ENCODE data around the gene HBG2. TPM values are rescaled to one million over a fixed set of nuclear protein-coding genes. Genes with fewer than 3 reads are reported as not detected.

The HBG2 gene
- total and polyA plus RNA-seq, 2 of the 4 experiments (the other 2 are of a cell fraction), result 0.54 TPM; not detected in 1

DNA sequence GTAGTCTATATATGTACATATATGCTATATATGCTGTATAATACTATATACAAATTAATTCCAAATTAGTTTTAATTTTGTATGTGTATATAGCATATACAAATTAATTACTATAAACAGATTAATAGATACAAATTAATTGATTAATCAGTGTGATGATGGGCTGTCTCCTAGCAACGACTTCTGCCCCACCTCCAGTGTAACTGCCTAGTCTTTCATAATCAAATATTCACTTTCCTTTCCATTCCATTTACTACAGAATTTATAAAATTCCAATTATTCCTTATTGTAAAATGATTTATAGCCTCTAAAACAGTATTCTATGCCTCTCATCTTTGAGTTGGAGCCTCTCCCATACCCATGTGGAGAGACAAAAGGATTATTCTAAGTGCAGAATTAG lies 21.3 kb downstream of the HBG2 start:
- H3K9ac ChIP-seq (ENCODE audit: low read depth, low read length), result no peak overlapping the region
- H3K4ac ChIP-seq (ENCODE audit: low read depth, low read length), result no peak overlapping the region
- POLR2A ChIA-PET (ENCODE audit: unreplicated experiment), result no interaction called here
- H3K27ac ChIP-seq (ENCODE audit: insufficient read depth, low read length), result no peak overlapping the region
- H4K20me1 ChIP-seq (ENCODE audit: insufficient read depth, low read length), result no peaks in the 10 kb centered on the region
- intact Hi-C loops (cut with micrococcal nuclease) (no loop called here), dilution Hi-C loops (cut with HindIII; ENCODE audit: low sequenced_read_pairs, unreplicated experiment) (no loop called here), in situ Hi-C loops (cut with MboI; ENCODE audit: low sequenced_read_pairs) (no loop called here)
- H2AFZ ChIP-seq (replicated peaks; ENCODE audit: low read length, poor library complexity), result no peak overlapping the region
- TF ChIP-seq, protein P1, sequence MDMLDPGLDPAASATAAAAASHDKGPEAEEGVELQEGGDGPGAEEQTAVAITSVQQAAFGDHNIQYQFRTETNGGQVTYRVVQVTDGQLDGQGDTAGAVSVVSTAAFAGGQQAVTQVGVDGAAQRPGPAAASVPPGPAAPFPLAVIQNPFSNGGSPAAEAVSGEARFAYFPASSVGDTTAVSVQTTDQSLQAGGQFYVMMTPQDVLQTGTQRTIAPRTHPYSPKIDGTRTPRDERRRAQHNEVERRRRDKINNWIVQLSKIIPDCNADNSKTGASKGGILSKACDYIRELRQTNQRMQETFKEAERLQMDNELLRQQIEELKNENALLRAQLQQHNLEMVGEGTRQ (IDR thresholded peaks at IDR 0.05; ENCODE audit: low read depth, low read length), result no peak
- TF ChIP-seq BHLHE40 (IDR thresholded peaks at IDR 0.05; ENCODE audit: low read depth, low read length) (no peak), FOS (IDR thresholded peaks at IDR 0.05; ENCODE audit: low read depth, low read length) (no peak), MAFK (IDR thresholded peaks at IDR 0.05; ENCODE audit: low read depth, low read length) (no peak), CEBPB (IDR thresholded peaks at IDR 0.05; ENCODE audit: low read depth, low read length) (no peak), RCOR1 (IDR thresholded peaks at IDR 0.05; ENCODE audit: insufficient replicate concordance, low read length) (no peak), MAZ (IDR thresholded peaks at IDR 0.05; ENCODE audit: borderline replicate concordance, low read depth, low read length) (no peak), MXI1 (IDR thresholded peaks at IDR 0.05; ENCODE audit: borderline replicate concordance, low read depth, low read length) (no peak), CHD1 (IDR thresholded peaks at IDR 0.05; ENCODE audit: low read depth, low read length) (no peak), RFX5 (IDR thresholded peaks at IDR 0.05; ENCODE audit: low read depth, low read length) (no peak), RAD21 (IDR thresholded peaks at IDR 0.05; ENCODE audit: low read length) (no peak), NFE2L2 (IDR thresholded peaks at IDR 0.05; ENCODE audit: low read depth, low read length) (no peak), SMC3 (IDR thresholded peaks at IDR 0.05; ENCODE audit: low read depth, low read length) (no peak), POLR2A (IDR thresholded peaks at IDR 0.05; ENCODE audit: low read depth, low read length) (no peak)
- TF ChIP-seq, protein P2, sequence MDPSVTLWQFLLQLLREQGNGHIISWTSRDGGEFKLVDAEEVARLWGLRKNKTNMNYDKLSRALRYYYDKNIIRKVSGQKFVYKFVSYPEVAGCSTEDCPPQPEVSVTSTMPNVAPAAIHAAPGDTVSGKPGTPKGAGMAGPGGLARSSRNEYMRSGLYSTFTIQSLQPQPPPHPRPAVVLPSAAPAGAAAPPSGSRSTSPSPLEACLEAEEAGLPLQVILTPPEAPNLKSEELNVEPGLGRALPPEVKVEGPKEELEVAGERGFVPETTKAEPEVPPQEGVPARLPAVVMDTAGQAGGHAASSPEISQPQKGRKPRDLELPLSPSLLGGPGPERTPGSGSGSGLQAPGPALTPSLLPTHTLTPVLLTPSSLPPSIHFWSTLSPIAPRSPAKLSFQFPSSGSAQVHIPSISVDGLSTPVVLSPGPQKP (IDR thresholded peaks at IDR 0.05; ENCODE audit: borderline replicate concordance, low read depth, low read length), result no peak
- TF ChIP-seq, protein P3, sequence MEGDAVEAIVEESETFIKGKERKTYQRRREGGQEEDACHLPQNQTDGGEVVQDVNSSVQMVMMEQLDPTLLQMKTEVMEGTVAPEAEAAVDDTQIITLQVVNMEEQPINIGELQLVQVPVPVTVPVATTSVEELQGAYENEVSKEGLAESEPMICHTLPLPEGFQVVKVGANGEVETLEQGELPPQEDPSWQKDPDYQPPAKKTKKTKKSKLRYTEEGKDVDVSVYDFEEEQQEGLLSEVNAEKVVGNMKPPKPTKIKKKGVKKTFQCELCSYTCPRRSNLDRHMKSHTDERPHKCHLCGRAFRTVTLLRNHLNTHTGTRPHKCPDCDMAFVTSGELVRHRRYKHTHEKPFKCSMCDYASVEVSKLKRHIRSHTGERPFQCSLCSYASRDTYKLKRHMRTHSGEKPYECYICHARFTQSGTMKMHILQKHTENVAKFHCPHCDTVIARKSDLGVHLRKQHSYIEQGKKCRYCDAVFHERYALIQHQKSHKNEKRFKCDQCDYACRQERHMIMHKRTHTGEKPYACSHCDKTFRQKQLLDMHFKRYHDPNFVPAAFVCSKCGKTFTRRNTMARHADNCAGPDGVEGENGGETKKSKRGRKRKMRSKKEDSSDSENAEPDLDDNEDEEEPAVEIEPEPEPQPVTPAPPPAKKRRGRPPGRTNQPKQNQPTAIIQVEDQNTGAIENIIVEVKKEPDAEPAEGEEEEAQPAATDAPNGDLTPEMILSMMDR (conservative IDR thresholded peaks at IDR 0.05; ENCODE audit: low read depth, low read length), result no peak
- BruUV-seq (replicated peaks), result no TSS peak
- H3K79me1 ChIP-seq (ENCODE audit: low read depth in 1 of 2, low read length in 2 of 2), result no peaks in the 10 kb centered on the region
- H2BK15ac ChIP-seq (ENCODE audit: low read depth, low read length), result no peak overlapping the region
- no CpG with 5 or more reads among the region's 1 CpG for WGBS, 2 experiments (ENCODE audit: extremely low coverage in 2 of 2, insufficient read length in 1 of 2)
- no peaks in the 10 kb centered on the region for H3K36me3 ChIP-seq (ENCODE audit: control insufficient read depth, insufficient read depth, low read length)
- no peak overlapping the region for H4K8ac ChIP-seq (ENCODE audit: low read depth in 2 of 2, low read length in 2 of 2)
- DNase-seq (no peak), ATAC-seq (ENCODE audit: low read depth) (no peak)
- H2AK5ac ChIP-seq (ENCODE audit: low read depth, low read length), result no peak overlapping the region
- peaks cover 3% of the 10 kb centered on the region for H3K4me1 ChIP-seq (ENCODE audit: control insufficient read depth, insufficient read depth, low read length)
- no peak overlapping the region for H3K56ac ChIP-seq (ENCODE audit: extremely low read depth, insufficient read depth, low read length)
- H3K9me1 ChIP-seq (ENCODE audit: insufficient read depth, low read length), result peaks cover 6% of the 10 kb centered on the region; the same call in 1 of the 2 replicates
- H2BK5ac ChIP-seq (ENCODE audit: low read depth, low read length, poor library complexity, severe bottlenecking), result no peak overlapping the region
- H3K23ac ChIP-seq (ENCODE audit: low read depth, low read length), result no peak overlapping the region
- H3K9me3 ChIP-seq (ENCODE audit: control insufficient read depth, insufficient read depth, low read length), result no peaks in the 10 kb centered on the region
- no peak overlapping the region for H3K4me2 ChIP-seq (ENCODE audit: low read depth, low read length)
- no peak overlapping the region for H3K4me3 ChIP-seq (ENCODE audit: insufficient read depth, low read depth, low read length)
- no peak overlapping the region for H2BK20ac ChIP-seq (ENCODE audit: low read depth, low read length)
- CTCF ChIA-PET, result no interaction called here
- H2BK120ac ChIP-seq (ENCODE audit: low read depth, low read length), result no peak overlapping the region
- no peak overlapping the region for H4K91ac ChIP-seq (ENCODE audit: insufficient read depth, low read depth, low read length)
- no peak overlapping the region for H3K18ac ChIP-seq (ENCODE audit: low read depth, low read length)
- H2AK9ac ChIP-seq (replicated peaks; ENCODE audit: low read depth, low read length, poor library complexity), result no peak overlapping the region
- H3K27me3 ChIP-seq (ENCODE audit: control insufficient read depth, insufficient read depth, low read length), result no peaks in the 10 kb centered on the region
- no peak overlapping the region for H4K5ac ChIP-seq (ENCODE audit: low read depth, low read length)
- H3K14ac ChIP-seq (replicated peaks; ENCODE audit: low read depth, low read length), result no peak overlapping the region

Data from IMR-90 (cell line).